UCSD-AML1 (cell line): ENCODE data around the gene HCRTR1.

Experiments used
- DNase-seq: peaks from one replicate; lab custom pipeline; 2025; ENCODE audit not compliant: unreplicated experiment; lab: John Stamatoyannopoulos, UW

HCRTR1 gene

DNA sequence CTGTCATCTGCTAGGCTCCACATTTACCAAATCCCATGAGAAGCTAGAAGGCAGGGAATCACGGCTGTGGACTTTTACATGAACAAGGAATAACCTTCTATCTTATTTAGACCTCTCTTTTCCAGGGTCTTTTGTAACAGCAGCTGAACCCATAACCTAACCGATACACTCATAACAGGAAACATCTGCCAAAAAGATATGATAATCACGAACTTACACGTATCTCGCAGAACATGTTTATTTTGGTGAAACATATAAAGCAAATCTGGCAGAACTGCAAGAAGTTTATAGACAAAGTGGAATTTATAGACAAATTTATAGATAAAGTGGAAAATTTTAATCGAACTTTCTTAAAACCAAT, 20.8 kb upstream of the HCRTR1 start:
- no peak for DNase-seq

DNA sequence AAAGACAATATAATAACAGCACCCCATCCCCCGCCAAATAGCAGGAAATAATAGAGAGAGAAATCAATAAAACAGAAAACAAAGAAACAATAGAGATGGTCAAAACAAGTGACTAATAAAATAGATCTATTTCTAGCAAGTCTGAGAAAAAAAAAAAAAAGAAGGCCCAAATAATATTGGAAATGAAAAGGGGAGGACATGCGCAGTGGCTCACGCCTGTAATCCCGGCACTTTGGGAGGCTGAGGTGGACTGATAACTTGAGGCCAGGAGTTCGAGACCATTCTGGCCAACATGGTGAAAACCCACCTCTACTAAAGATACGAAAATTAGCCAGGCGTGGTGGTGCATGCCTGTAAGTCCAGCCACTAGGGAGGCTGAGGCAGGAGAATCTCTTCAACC, 18.5 kb upstream of the HCRTR1 start:
- DNase-seq = no peak

DNA sequence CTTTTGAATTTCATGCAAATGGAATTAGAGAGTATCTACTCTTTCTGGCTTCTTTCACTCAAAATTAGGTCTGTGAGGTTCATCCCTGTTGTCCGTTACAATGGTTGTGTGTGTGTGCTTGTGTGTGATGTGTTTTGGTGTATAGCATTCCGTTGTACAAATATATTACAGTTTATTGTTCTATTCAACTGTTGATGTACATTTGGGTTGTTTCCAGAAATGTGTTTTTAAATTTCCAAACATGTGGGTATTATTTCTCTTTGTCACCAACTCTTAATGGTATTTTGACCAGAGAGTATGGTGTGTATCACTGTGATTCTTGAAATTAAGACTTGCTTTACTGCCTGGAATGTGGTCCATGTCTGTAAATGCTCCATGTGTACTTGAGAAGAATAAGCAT, 16.8 kb upstream of the HCRTR1 start:
- no peak for DNase-seq

DNA sequence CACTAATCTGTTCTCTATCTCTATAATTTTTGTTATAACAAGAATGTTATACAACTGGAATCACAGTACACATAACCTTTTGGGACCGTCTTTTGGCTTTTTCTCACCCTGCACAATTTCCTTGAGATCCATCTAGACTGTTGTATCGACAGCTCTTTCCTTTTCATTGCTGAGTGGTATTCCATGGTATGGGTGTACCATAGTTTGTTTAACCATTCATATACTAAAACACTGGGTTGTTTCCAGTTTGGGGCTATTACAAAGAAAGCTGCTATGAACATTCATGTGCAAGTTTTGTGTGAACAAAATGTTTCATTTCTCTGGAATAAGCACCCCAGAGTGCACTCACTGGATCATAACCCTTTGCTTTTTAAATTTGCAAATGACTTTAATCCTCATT, 15.4 kb upstream of the HCRTR1 start:
- no peak for DNase-seq

DNA sequence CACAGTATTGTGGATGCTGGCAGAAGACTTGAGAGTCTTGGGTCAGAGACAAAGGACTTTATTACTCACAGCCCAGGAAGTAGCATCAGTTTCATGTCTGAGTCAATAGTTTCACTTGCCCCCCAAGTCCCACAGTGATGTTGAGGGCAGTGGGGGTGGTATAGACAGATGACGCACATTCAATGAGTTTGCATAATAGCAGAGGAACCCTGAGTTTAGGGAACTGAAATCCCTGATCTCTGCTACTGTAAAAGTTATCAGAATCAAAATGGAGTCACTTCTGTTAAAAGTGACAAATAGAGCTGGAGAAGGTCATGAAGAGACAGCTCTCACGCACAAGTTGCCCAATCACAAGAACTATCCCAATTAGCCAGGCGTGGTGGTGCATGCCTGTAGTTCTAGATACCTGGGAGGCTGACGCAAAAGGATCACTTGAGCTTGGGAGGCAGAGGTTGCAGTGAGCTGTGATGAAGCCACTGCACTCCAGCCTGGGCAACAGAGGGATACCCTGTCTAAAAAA, 11.5 kb upstream of the HCRTR1 start:
- no peak for DNase-seq

DNA sequence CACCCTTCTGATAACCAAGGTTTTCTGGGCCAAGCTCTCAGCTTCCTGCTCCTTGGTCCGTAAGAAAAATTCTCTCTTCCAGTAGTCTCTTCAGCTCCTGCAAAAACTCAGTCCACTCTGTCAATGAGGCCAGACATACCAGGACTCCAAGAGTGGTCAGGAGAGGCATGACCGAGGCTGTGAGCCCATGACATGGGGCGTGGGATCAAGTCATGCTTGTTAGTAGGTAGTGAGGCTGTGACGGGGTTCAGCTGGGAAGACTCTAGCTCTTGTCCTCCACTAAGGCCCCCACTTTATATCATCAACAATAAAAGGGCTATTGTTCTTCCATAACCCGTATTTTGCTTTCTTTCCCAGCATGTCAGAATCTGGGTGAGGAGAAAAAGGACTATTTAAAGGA, 10.1 kb upstream of the HCRTR1 start:
- DNase-seq = no peak

DNA sequence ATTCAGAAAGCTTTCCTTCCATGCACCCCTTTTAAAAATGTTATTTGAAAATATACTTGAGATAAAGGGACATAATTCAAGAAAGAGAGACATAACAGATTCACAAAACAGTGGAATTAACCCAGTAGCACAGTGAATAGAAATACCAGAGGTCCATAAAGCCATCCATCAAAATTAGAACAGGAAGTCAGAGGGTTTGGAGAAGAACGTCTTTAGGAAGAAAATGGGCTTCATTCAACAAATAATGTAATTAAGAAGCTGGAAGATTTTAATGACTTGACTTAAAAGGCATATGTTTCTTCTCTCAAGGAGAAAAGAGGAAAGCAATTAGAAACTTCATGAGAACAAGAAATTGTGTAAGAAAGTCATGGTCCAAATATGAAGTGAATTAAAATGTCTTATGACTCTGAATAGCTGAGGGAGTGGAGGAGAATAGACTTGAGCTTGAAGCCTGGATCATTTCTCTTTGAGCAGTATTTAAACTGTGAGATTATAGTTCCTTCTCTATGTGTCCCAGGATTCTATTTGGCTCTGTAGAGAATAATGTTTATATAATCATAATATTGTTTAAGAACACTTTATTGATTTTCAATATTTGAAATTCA, 7.9 kb upstream of the HCRTR1 start:
- no peak for DNase-seq

DNA sequence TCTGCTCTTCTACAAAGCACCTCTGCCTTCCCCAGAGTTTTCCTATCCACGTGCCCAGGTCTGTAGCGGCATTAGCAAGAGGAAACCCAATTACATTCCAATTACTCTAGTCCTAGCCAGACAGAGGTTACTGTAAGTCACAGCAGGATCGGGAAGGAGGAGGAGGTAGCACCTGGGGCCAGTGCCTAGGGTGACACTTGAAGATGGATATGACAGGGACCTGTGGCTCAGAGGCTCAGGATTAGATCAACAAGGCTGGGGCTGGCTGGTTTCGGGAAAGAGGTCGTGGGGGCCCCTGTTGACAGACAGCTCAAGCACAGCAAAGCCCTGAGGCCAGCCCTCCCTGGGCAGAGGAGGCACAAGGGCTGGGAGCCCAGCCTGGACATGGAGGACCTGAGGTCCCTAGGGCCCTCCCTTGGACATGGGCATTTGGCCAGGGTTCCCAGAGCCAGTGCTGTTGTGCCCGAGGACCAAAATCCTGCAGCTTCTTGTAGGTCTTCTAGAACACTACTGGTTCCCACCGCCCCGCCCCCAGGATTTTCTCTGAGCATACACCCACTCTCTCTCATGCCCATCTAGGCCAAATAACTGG, 3.0 kb upstream of the HCRTR1 start:
- no peak for DNase-seq

DNA sequence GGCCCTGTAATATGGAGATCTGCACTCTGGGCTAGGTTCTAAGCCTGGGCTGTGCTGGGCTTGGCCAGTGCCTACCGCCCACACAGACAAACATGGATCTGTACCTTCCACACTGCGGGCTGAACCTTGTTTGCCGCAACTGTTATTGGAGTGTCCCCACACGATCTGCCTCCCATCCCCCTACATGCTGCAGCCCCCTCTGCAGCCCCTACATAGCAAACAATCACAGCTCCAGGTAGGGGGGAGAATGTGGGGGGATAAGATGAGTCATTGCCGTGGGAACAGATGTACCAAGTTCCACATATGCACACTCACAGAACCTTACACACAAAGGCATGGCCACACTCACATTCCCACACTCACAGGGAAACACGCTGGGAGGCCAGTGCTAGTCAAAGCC, 2.1 kb upstream of the HCRTR1 start:
- DNase-seq = no peak

DNA sequence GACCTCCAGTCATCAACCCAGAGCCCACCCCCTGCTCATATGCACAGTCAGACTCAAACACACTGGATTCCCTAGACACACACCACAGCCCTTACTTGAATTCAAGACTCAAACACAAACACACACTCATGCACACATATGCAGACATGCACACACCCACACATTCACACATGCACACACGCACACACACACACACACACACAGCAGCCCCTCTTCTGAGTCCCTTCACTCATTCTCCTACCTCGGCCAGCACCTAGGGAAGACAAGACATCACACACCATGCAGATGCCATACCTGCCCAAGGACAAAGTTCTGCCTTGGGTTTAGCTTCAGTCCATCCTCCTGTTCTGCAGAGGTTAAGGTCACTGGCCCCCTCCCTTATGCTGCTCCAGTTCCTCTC, 1.6 kb upstream of the HCRTR1 start:
- no peak for DNase-seq

DNA sequence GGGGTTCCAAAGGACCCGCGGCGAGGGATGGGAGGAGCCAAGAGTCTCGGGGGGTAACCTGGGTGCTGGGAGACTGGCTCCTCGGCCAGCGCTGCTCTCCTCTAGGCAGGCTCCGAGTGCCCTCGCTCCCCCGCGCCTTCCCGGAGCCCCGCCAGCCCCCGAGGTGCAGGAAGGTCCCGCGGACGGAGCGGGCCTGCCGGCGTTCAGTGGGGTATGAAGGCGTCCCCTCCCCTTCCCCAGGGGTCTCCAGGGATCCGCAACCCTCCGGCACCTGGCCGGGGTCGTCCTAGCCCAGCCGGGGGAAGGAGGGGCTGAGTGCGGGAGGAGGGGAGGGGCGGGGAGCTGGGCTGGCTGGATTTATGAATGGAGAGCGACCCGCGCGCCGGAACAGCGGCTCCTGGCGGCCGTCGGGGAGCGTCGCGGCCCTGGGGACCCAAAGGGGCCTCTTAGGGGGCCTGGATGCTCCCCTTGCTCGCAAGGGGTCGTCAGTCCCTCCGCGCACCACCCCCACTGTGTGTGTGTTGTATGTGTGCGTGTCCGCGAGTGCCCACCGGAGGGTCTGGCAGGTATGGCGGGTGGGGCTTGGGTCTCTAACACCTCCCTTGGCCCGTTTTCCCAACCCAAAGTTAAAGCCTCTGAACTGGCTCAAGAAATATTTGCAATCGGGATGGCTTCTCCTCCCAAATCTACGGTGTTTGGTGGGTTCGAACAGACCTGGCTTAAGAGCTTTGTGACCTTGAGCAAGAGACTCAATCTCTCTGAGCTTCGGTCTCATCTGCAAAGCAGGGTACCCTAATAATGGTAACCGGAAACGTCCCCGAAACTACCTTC, 642 bp downstream of the HCRTR1 start:
- DNase-seq = peak; percentile 28

DNA sequence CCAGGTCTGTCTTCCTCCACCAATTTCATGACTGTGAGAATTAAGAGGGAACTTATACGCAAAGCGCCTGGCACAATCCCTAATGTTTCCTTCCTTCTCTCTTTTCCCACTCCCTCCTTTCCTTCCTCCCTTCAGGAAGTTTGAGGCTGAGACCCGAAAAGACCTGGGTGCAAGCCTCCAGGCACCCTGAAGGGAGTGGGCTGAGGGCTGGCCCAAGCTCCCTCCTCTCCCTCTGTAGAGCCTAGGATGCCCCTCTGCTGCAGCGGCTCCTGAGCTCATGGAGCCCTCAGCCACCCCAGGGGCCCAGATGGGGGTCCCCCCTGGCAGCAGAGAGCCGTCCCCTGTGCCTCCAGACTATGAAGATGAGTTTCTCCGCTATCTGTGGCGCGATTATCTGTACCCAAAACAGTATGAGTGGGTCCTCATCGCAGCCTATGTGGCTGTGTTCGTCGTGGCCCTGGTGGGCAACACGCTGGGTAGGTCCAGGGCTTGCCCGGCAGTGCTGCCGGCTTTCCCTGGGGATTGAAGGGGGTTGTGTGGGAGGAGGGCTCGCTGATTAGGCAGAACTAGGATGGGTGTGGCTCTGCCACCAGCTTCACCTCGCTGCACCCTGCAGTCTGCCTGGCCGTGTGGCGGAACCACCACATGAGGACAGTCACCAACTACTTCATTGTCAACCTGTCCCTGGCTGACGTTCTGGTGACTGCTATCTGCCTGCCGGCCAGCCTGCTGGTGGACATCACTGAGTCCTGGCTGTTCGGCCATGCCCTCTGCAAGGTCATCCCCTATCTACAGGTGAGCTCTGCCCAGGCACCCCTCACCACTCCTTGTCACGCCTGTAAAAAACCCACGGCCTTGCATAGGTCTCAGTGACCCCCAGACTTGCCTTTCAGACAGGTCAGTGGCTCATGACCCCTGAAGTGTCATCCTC, 1.7 kb downstream of the HCRTR1 start:
- DNase-seq = no peak

DNA sequence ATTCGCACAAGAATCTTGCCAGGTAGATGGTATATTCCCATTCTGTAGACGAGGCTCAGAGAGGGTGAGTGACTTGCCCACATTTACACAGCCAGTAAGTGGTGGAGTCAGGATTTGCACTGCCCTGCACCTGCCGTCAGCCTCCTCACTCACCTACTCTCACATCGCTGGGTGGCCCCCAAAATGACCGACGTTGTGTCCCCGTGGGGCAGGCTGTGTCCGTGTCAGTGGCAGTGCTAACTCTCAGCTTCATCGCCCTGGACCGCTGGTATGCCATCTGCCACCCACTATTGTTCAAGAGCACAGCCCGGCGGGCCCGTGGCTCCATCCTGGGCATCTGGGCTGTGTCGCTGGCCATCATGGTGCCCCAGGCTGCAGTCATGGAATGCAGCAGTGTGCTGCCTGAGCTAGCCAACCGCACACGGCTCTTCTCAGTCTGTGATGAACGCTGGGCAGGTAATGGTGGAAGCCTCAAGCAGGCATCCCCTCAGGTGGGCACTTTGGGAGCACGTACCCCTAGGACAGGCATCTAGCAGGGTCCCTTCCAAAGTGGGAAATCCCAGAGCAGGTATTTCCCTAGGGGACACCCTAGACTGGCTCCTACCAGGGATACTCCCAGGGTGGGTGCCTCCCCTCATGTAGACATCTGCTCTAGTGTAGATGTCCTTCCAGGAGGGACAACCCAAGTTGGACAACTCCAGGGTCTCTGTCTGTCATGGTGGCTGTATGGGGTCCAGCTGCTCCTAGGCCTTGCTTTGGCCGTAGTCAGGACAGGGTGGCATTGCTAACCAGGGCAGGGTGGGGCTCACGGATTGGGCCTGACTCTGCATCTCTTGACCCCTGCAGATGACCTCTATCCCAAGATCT, 3.4 kb downstream of the HCRTR1 start:
- no peak for DNase-seq

DNA sequence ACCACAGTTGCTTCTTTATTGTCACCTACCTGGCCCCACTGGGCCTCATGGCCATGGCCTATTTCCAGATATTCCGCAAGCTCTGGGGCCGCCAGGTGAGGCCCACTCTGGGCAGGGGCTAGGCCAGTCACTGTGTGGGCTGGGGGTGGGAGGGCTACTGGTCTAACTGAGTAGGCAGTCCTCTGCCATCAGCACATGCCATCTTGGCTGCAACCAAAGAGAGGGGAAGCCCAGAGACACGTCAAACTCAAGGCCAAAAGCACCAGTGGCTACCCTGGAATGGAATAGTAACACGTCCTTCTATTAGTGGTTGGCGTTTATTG, 4.0 kb downstream of the HCRTR1 start:
- no peak for DNase-seq

DNA sequence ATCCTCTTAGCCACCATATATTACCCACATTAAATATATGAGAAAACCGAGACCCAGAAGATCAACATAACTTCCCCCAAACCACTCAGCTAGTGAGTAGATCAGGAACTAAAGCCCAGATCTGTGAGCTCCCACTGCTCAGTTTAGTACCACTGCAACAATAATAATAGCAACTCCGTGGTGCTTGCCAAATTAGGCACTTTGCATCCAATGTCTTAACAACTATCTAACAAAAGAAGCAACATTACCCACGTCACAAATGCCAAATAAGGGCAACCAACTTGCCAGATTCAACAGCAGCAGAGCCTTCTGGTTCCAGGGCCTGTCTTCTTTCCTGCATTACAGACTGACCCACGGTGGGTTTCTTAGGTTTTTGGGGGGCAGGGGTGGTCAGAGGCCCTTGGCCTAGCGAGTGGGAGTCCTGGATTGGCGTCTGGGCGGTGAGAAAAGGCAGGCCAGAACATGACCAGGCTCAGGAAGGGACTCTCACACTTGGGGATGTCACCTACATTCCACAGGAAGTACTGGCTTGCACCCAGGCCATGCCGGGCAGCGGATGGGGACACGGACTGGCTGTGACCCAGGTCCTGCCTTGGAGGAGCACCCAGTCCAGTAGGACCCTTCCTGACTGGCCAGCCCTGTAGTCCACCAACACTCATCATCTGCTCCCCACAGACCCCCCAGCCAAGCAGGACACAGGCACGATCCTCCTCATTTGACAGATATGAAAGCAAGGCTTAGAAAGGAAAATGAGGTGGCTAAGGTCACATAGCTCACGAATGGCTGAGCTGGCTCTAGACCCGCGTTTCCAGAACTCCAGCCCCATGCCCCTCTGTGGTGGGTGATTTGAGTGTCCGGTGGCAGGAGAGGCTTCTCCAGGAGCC, 4.6 kb downstream of the HCRTR1 start:
- no peak for DNase-seq

DNA sequence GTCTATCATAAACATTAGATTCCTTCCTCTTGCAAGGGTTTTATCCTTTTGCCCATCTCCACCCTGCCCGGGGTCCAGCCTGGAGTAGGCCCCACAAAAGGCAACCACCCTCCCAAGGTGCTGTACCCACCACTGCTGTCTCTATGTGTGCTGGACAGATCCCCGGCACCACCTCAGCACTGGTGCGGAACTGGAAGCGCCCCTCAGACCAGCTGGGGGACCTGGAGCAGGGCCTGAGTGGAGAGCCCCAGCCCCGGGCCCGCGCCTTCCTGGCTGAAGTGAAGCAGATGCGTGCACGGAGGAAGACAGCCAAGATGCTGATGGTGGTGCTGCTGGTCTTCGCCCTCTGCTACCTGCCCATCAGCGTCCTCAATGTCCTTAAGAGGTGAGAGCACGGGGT, 5.9 kb downstream of the HCRTR1 start:
- DNase-seq = no peak

DNA sequence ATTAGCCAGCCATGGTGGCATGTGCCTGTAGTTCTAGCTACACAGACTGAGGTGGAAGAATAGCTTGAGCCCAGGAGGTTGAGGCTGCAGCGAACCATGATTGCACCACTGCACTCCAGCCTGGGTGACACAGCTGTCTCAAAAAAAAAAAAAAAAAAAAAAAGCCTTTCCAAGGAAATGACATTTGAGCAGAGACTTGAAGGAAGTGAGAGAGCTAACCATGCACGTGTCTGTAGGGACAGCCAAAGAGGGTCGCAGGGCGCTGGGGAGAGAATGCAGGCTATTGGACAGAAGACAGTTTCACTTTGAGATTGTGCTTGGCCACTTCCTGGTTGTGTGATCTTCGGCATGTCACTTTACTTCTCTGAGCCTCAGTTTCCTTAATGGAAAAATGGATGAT, 6.8 kb downstream of the HCRTR1 start:
- DNase-seq = no peak

DNA sequence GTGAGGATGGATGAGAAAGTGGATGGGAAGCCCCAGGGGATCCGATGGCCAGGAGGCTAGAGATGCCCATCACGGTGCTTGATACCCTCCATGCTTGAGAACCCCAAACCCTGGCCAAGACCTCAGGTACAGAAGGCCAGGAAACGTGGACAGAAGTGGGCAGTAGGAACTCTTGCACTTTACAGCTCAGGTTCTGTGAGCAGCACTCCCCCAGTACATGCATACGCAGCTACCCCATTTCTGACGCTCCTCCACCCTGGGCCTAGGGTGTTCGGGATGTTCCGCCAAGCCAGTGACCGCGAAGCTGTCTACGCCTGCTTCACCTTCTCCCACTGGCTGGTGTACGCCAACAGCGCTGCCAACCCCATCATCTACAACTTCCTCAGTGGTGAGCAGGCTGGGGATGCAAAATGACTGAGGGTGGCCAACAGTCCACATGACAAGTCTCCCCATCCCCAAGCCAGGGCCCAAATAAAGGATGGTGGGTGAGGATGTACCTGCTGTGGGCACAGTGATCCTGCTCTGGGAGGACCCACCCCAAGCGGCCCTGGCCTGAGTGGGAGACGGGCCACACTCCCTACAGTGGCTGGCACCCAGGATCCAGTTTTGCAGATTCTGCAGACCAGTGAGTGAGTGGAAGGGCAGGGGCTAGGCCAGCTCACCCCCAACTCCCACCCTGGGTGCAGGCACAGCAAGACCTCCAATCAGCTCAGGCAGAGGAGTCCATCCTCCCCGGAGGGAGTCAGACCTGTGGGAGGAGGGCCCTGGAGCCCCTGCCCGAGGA, 7.4 kb downstream of the HCRTR1 start:
- DNase-seq = no peak
